Astrocyte (in vitro differentiated cells and primary cell): ENCODE measurements around the gene VSTM2L. TPM values are rescaled to one million over a fixed set of nuclear protein-coding genes. Genes with fewer than 3 reads are reported as not detected.
A peak's percentile ranks its signal among the peaks of the same experiment; 100 is the strongest.

Experiments used
- DNase-seq: peaks from one replicate; pipeline ENCODE4 v3.0.0-alpha.2; 2010; ENCODE audit warnings: low read depth
- FAIRE-seq: peaks from 2 replicates; lab custom pipeline; 2011; peaks lifted over from hg19 to GRCh38; lab: Jason Lieb, UNC
- H2AFZ ChIP-seq: 2 replicates; pipeline ENCODE4 v1.6.0; 2012; ENCODE audit warnings: low read depth, low read length, inconsistent platforms
- H3K27ac ChIP-seq: 2 replicates; pipeline ENCODE4 v1.5.1; 2011; ENCODE audit warnings: low read depth, low read length, inconsistent platforms
- H3K27me3 ChIP-seq: 2 replicates; pipeline ENCODE4 v1.6.0; 2011; ENCODE audit warnings: low read length, inconsistent platforms; ENCODE audit not compliant: insufficient read depth
- H3K36me3 ChIP-seq: 2 replicates; pipeline ENCODE4 v1.5.1; 2011; ENCODE audit warnings: low read length, inconsistent platforms; ENCODE audit not compliant: insufficient read depth
- H3K4me1 ChIP-seq: 2 replicates; pipeline ENCODE4 v1.5.1; 2011; ENCODE audit warnings: low read length, inconsistent platforms; ENCODE audit not compliant: insufficient read depth
- H3K4me2 ChIP-seq: 2 replicates; pipeline ENCODE4 v1.6.0; 2012; ENCODE audit warnings: low read length, inconsistent platforms
- H3K4me3 ChIP-seq: 2 replicates; pipeline ENCODE4 v1.5.1; 2011; ENCODE audit warnings: low read depth, mild to moderate bottlenecking, low read length, inconsistent platforms; ENCODE audit not compliant: insufficient read depth
- H3K79me2 ChIP-seq: 2 replicates; pipeline ENCODE4 v1.6.0; 2012; ENCODE audit warnings: mild to moderate bottlenecking, low read length, inconsistent platforms; ENCODE audit not compliant: insufficient read depth
- H3K9ac ChIP-seq: 2 replicates; pipeline ENCODE4 v1.6.0; 2012; ENCODE audit warnings: mild to moderate bottlenecking, low read length, inconsistent platforms
- H3K9me3 ChIP-seq: 2 replicates; pipeline ENCODE4 v1.5.1; 2012; ENCODE audit warnings: low read depth, mild to moderate bottlenecking, low read length, inconsistent platforms; ENCODE audit not compliant: insufficient read depth
- H4K20me1 ChIP-seq: 2 replicates; pipeline ENCODE4 v1.6.0; 2012; ENCODE audit warnings: low read length, inconsistent platforms; ENCODE audit not compliant: insufficient read depth
- H3K27ac Mint-ChIP-seq: one replicate; pipeline ENCODE4 v1.8.0; 2021; ENCODE audit warnings: mild to moderate bottlenecking, mixed read lengths; ENCODE audit not compliant: unreplicated experiment
- H3K27me3 Mint-ChIP-seq: one replicate; pipeline ENCODE4 v1.8.0; 2021; ENCODE audit warnings: low read depth, mixed read lengths; ENCODE audit not compliant: unreplicated experiment
- H3K36me3 Mint-ChIP-seq: one replicate; pipeline ENCODE4 v1.8.0; 2021; ENCODE audit warnings: low read depth, mixed read lengths; ENCODE audit not compliant: unreplicated experiment
- H3K4me1 Mint-ChIP-seq: one replicate; pipeline ENCODE4 v1.8.0; 2021; ENCODE audit warnings: low read depth, mixed read lengths; ENCODE audit not compliant: unreplicated experiment
- H3K4me3 Mint-ChIP-seq: one replicate; pipeline ENCODE4 v1.8.0; 2021; ENCODE audit warnings: mild to moderate bottlenecking, moderate library complexity, mixed read lengths; ENCODE audit not compliant: unreplicated experiment
- H3K9me3 Mint-ChIP-seq: one replicate; pipeline ENCODE4 v1.8.0; 2021; ENCODE audit warnings: mild to moderate bottlenecking, mixed read lengths; ENCODE audit not compliant: unreplicated experiment
- CTCF ChIP-seq: IDR thresholded peaks from 2 replicates; pipeline ENCODE4 v1.5.1; 2011; ENCODE audit warnings: low read depth, mild to moderate bottlenecking, inconsistent platforms, low read length, moderate library complexity; ENCODE audit not compliant: insufficient read depth
- EZH2 ChIP-seq: IDR thresholded peaks from 2 replicates; pipeline ENCODE4 v1.6.1; 2012; ENCODE audit warnings: mild to moderate bottlenecking, low read length, inconsistent platforms; ENCODE audit not compliant: insufficient read depth
- total RNA-seq: library from RNA; stranded (reverse); gene quantifications from 2 replicates; pipeline ENCODE4 v1.2.1, GENCODE V29; 2021

VSTM2L gene
- total RNA-seq, 1 donor from 2014 or later: 18.5 TPM

DNA sequence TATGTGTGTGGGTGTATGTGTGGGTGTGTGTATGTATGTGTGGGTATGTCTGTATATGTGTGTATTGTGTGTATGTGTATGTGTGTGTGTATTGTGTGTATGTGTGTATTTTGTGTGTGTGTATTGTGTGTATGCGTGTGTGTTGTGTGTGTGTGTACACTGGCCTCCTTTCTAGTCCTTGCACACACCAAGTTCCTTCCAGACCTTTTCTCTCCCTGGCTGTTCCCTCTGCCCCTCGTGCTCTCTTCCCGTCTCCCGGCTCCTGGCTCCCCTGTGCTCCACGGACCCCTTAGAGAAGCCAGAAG is 11.4 kb downstream of the VSTM2L start:
- H3K36me3 ChIP-seq: no peaks in the 10 kb centered on the region
- no peak overlapping the region for H3K27ac ChIP-seq
- no peak overlapping the region for H2AFZ ChIP-seq
- Mint-ChIP-seq H3K27me3 (peaks cover 11% of the 10 kb centered on the region), H3K4me1 (peaks cover 14% of the 10 kb centered on the region), H3K9me3 (no peaks in the 10 kb centered on the region), H3K27ac (no peak overlapping the region), H3K4me3 (no peak overlapping the region), H3K36me3 (no peaks in the 10 kb centered on the region)
- H4K20me1 ChIP-seq: peaks cover 37% of the 10 kb centered on the region
- H3K79me2 ChIP-seq: no peaks in the 10 kb centered on the region
- no peak overlapping the region for H3K9ac ChIP-seq
- peak overlapping the region; percentile 64 for H3K4me2 ChIP-seq
- H3K9me3 ChIP-seq: no peaks in the 10 kb centered on the region
- no peak for TF ChIP-seq EZH2
- TF ChIP-seq CTCF: no peak
- H3K4me1 ChIP-seq: peaks cover 7% of the 10 kb centered on the region
- no peak for FAIRE-seq
- H3K27me3 ChIP-seq: peaks cover 46% of the 10 kb centered on the region
- no peak overlapping the region for H3K4me3 ChIP-seq
- DNase-seq: no peak

GRCh38 chr20:37914672-37915433 is 11.9 kb downstream of the VSTM2L start:
- H3K9me3 Mint-ChIP-seq: no peaks in the 10 kb centered on the region
- Histone ChIP-seq H3K4me3 (peak overlapping the region; percentile 5), H3K36me3 (no peaks in the 10 kb centered on the region), H3K9me3 (no peaks in the 10 kb centered on the region), H3K4me1 (peaks cover 7% of the 10 kb centered on the region), H2AFZ (peak overlapping the region; percentile 57), H3K4me2 (peak overlapping the region; percentile 64), H4K20me1 (peaks cover 37% of the 10 kb centered on the region), H3K27me3 (peaks cover 50% of the 10 kb centered on the region), H3K27ac (no peak overlapping the region), H3K79me2 (no peaks in the 10 kb centered on the region), H3K9ac (no peak overlapping the region)
- DNase-seq (no peak), FAIRE-seq (no peak)
- H3K27ac Mint-ChIP-seq: peak overlapping the region; percentile 72
- H3K36me3 Mint-ChIP-seq: no peaks in the 10 kb centered on the region
- peaks cover 11% of the 10 kb centered on the region for H3K27me3 Mint-ChIP-seq
- TF ChIP-seq CTCF: no peak
- peak; percentile 29 for TF ChIP-seq EZH2
- H3K4me3 Mint-ChIP-seq: no peak overlapping the region
- peaks cover 14% of the 10 kb centered on the region for H3K4me1 Mint-ChIP-seq

DNA sequence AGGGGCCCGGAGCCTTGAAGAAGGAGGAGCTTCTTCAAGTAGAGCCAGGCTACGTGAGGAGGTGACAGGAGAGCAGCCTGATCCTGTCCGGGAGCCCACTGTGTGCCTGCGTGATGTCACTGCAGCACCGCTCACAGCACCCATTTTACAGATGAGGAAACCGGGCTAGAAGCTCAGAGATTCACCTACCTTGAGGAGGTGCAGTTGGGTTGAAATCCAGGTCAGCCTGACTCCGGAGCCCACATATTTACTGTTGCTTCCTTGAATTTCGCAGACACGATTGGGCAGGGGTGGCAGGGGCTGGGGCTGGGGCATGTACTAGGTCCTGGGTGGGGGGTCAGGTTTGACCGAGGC is 12.5 kb downstream of the VSTM2L start:
- no peak overlapping the region for H3K4me3 Mint-ChIP-seq
- Histone ChIP-seq H3K27ac (no peak overlapping the region), H3K9me3 (no peaks in the 10 kb centered on the region), H3K4me2 (peak overlapping the region; percentile 64), H3K79me2 (no peaks in the 10 kb centered on the region), H3K4me3 (no peak overlapping the region), H2AFZ (peak overlapping the region; percentile 21), H3K9ac (no peak overlapping the region), H3K36me3 (no peaks in the 10 kb centered on the region), H3K4me1 (peaks cover 7% of the 10 kb centered on the region), H3K27me3 (peaks cover 50% of the 10 kb centered on the region), H4K20me1 (peaks cover 37% of the 10 kb centered on the region)
- H3K27ac Mint-ChIP-seq: no peak overlapping the region
- DNase-seq: no peak
- FAIRE-seq: no peak
- TF ChIP-seq CTCF: no peak
- no peak for TF ChIP-seq EZH2
- H3K9me3 Mint-ChIP-seq: no peaks in the 10 kb centered on the region
- H3K4me1 Mint-ChIP-seq: peaks cover 14% of the 10 kb centered on the region
- H3K36me3 Mint-ChIP-seq: no peaks in the 10 kb centered on the region
- H3K27me3 Mint-ChIP-seq: peaks cover 11% of the 10 kb centered on the region
